Heart left ventricle (tissue), 16 donors: ENCODE measurements around the gene TPK1. TPM values are rescaled to one million over a fixed set of nuclear protein-coding genes. Genes with fewer than 3 reads are reported as not detected.

Experiments used
- ATAC-seq, 4 donors: fragments of 200-7000 bp; cut with Tn5 transposase; one replicate each; pipeline ENCODE4 v1.9.1; 2020 to 2022; ENCODE audit warnings: moderate library complexity in 4 of 4, mild to moderate bottlenecking in 3 of 4, moderate number of reproducible peaks in 1 of 4
- DNase-seq, 5 donors: peaks; one replicate each; pipeline ENCODE4 v3.0.0-alpha.2; 2020
- H3K27ac ChIP-seq, 12 donors: fragments of 200-600 bp; sonication (generic) in 4 of 12; one replicate each; pipeline versions ENCODE4 v1.5.0 to v1.8.0; 2016 to 2022; ENCODE audit warnings: mild to moderate bottlenecking in 2 of 12
- H3K27me3 ChIP-seq, 9 donors: fragments of 200-600 bp; sonication (generic) in 2 of 9; one replicate each; pipeline versions ENCODE4 v1.5.1 to v1.8.0; 2016 to 2022; ENCODE audit warnings: mild to moderate bottlenecking in 3 of 9
- H3K36me3 ChIP-seq, 9 donors: fragments of 200-600 bp; sonication (generic) in 2 of 9; one replicate each; pipeline versions ENCODE4 v1.5.0 to v1.8.0; 2018 to 2022; ENCODE audit warnings: mild to moderate bottlenecking in 2 of 9
- H3K4me1 ChIP-seq, 12 donors: fragments of 200-600 bp; sonication (generic) in 4 of 12; one replicate each; pipeline versions ENCODE4 v1.5.0 to v1.8.0; 2016 to 2022; ENCODE audit warnings: mild to moderate bottlenecking in 3 of 12
- H3K4me3 ChIP-seq, 12 donors: fragments of 200-600 bp; sonication (generic) in 4 of 12; one replicate each; pipeline versions ENCODE4 v1.5.0 to v1.8.0; 2017 to 2022; ENCODE audit warnings: mild to moderate bottlenecking in 9 of 12, moderate library complexity in 4 of 12
- H3K9me3 ChIP-seq, 12 donors: fragments of 200-600 bp; sonication (generic) in 4 of 12; one replicate each; pipeline versions ENCODE4 v1.5.0 to v1.8.0; 2016 to 2022; ENCODE audit warnings: mild to moderate bottlenecking in 1 of 12
- POLR2A ChIP-seq, 2 donors: fragments of 450-650 bp; IDR thresholded peaks; one replicate each; pipeline ENCODE4 v1.6.1; 2017; ENCODE audit warnings: antibody characterized with exemption in 2 of 2, mild to moderate bottlenecking in 2 of 2, moderate library complexity in 2 of 2
- WGBS, 4 donors: extraction: QIAGEN DNeasy Blood & Tissue Kit in 2 of 4; methylation state at CpG; one replicate each; pipeline versions ENCODE4 v1.1.5 to v1.1.7; 2013 to 2018; 5-methylcytosine and 5-hydroxymethylcytosine counted together
- intact Hi-C, 10 donors: fragments of 100-400 bp; cut with DNase I; formaldehyde crosslinking; loops; one replicate each; pipeline versions ENCODE4 v1.11.1 to v1.14.2; 2022
- polyA plus RNA-seq, 2 donors: library from polyadenylated mRNA; stranded (reverse); fragments of 200-250 nt; gene quantifications; one replicate each; pipeline ENCODE4 v1.2.3, GENCODE V29; 2013
- total RNA-seq, 9 donors: library from RNA; depleted of rRNA in 2 of 9; stranded (reverse); fragments of >200 nt in 2 of 9; fragmentation: NEBNext Ultra II Directional in 3 of 9; extraction: Animal tissue kit (Norgen Biotek cat#: 25700) in 3 of 9; gene quantifications; one replicate each; pipeline versions ENCODE4 v1.1.0 to v1.2.4, GENCODE V29; 2016 to 2023
- TF ChIP-seq, protein P1 (sequence below), 12 donors: fragments of 200-600 bp; sonication (generic) in 4 of 12; IDR thresholded peaks; one replicate each; pipeline versions ENCODE4 v1.5.0 to v1.8.0; 2018 to 2022; ENCODE audit warnings: antibody characterized with exemption in 12 of 12, mild to moderate bottlenecking in 5 of 12
- donor health status: ischemic (EF 13 %, LVEDD 7.1; RV severe dilation, severe dysfunction).
- donor health status: healthy with polysubstance abuse.
- donor health status: DM: no; HTN: yes; CAD: no.
- donor health status: DM: no; HTN: no; CAD: no.
- donor health status: ischemic (EF 25% LVEDD 6.9; RV normal size, moderate dysfunction).
- donor health status: ischemic (EF 25% LVEDD 5.7; RV mildly dilated, moderate dysfunction).
- donor health status: healthy.
- donor health status: DM: yes; HTN: yes; CAD: no.
- donor health status: ischemic (EF 35%, LVEDD 5.7; RV mildly dilated, moderate dysfunction).
- donor health status: nonischemic (EF 11% LVEDD 7.7; RV severe dilation, severe dysfunction).
- donor health status: DM: yes; HTN: yes; CAD: no.
- donor health status: PGD.
- donor health status: ischemic (EF 29% LVEDD 5.4; RV normal size, mild dysfunction).
- donor health status: nonischemic (EF 23%, LVEDD 6.1; RV moderate dilation, normal function).

TPK1 gene
- total and polyA plus RNA-seq, 11 donors: 2.0 to 8.2 (median 5.0) TPM

DNA sequence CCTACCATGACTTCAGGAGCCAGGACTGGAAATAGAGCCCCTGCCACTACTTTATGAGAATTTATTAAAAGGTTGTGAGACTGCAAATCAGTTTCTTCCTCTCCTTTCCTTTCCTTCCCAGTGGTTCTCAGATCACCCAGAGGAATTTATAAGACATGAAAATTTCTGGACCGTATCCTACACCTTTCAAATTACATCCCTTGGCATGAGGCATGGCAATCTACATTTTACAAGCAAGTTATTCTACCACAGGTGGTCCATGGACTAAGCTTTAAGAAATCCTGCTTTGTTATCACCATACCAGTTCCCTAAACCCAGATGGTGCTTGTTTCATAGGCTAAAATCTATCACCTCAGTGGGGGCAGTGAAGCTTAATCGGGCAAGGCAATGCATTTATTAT lies 66.5 kb downstream of the TPK1 start:
- Histone ChIP-seq H3K4me1 (no peaks in the 10 kb centered on the region), H3K27me3 (no peaks in the 10 kb centered on the region), H3K36me3 (no peaks in the 10 kb centered on the region), H3K4me3 (no peak overlapping the region), H3K9me3 (no peaks in the 10 kb centered on the region), H3K27ac (no peak overlapping the region)
- DNase-seq (no peak), ATAC-seq (no peak)
- WGBS, 4 donors: 84 to 89% (median 87%) methylated on average over 2 of the region's 2 CpGs
- TF ChIP-seq, protein P1, sequence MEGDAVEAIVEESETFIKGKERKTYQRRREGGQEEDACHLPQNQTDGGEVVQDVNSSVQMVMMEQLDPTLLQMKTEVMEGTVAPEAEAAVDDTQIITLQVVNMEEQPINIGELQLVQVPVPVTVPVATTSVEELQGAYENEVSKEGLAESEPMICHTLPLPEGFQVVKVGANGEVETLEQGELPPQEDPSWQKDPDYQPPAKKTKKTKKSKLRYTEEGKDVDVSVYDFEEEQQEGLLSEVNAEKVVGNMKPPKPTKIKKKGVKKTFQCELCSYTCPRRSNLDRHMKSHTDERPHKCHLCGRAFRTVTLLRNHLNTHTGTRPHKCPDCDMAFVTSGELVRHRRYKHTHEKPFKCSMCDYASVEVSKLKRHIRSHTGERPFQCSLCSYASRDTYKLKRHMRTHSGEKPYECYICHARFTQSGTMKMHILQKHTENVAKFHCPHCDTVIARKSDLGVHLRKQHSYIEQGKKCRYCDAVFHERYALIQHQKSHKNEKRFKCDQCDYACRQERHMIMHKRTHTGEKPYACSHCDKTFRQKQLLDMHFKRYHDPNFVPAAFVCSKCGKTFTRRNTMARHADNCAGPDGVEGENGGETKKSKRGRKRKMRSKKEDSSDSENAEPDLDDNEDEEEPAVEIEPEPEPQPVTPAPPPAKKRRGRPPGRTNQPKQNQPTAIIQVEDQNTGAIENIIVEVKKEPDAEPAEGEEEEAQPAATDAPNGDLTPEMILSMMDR (IDR thresholded peaks at IDR 0.05): no peak
- TF ChIP-seq POLR2A (IDR thresholded peaks at IDR 0.05): no peak
- intact Hi-C loops: no loop called here

- Histone ChIP-seq H3K4me1 (no peaks in the 10 kb centered on the region), H3K27me3 (no peaks in the 10 kb centered on the region), H3K27ac (no peak overlapping the region), H3K36me3 (no peaks in the 10 kb centered on the region), H3K4me3 (no peak overlapping the region), H3K9me3 (no peaks in the 10 kb centered on the region)
- DNase-seq: no peak
- 69 to 78% (median 75%) methylated on average over 2 of the region's 2 CpGs for WGBS, 4 donors
- intact Hi-C loops: no loop called here
- TF ChIP-seq, protein P1 (IDR thresholded peaks at IDR 0.05): no peak
- no peak for TF ChIP-seq POLR2A (IDR thresholded peaks at IDR 0.05)
- no peak for ATAC-seq
Measured at GRCh38 chr7:144768633-144769032, 67.2 kb downstream of the TPK1 start.

- ATAC-seq: no peak
- Histone ChIP-seq H3K4me1 (no peaks in the 10 kb centered on the region), H3K9me3 (no peaks in the 10 kb centered on the region), H3K4me3 (no peak overlapping the region), H3K36me3 (no peaks in the 10 kb centered on the region), H3K27me3 (no peaks in the 10 kb centered on the region), H3K27ac (no peak overlapping the region)
- 77 to 88% (median 84%) methylated on average over 5 of the region's 5 CpGs for WGBS, 4 donors
- TF ChIP-seq, protein P1 (IDR thresholded peaks at IDR 0.05): no peak
- no peak for TF ChIP-seq POLR2A (IDR thresholded peaks at IDR 0.05)
- no peak for DNase-seq
- intact Hi-C loops: no loop called here
Measured at GRCh38 chr7:144763291-144763690, 72.6 kb downstream of the TPK1 start.

DNA sequence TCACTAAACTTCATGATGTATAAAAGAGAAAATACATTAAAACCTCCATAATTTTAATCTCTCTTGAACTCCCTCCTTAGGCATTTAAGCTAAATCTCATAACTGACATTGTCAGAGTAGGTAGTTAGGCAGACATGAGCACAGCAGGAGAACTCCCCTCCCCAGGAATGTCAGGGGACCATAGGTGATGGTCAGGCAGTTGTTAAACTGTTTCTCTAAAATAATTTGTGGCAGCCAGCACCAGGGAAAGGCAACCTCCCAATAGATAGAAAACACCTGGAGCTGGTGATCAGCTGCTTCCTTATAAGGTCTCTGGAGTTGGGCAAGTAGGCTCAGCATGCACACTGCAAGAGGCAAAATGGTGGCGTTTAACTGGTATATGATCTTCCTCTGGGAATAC lies 73.0 kb downstream of the TPK1 start:
- H3K27ac ChIP-seq: no peak overlapping the region
- H3K9me3 ChIP-seq: no peaks in the 10 kb centered on the region
- no peak for DNase-seq
- no peak for ATAC-seq
- TF ChIP-seq, protein P1 (IDR thresholded peaks at IDR 0.05): no peak
- no peak for TF ChIP-seq POLR2A (IDR thresholded peaks at IDR 0.05)
- WGBS, 4 donors: 88 to 100% (median 90%) methylated on average over 1 of the region's 1 CpG
- H3K4me1 ChIP-seq: no peaks in the 10 kb centered on the region
- intact Hi-C loops: no loop called here
- H3K36me3 ChIP-seq: no peaks in the 10 kb centered on the region
- no peaks in the 10 kb centered on the region for H3K27me3 ChIP-seq
- H3K4me3 ChIP-seq: no peak overlapping the region
